HG03521 (cell line): ENCODE results near the gene CNMD.

ENCODE experiments used
- ATAC-seq: cut with Tn5 transposase; IDR thresholded peaks from one replicate; pipeline ENCODE4 v1.9.1; 2021; ENCODE audit warnings: mild to moderate bottlenecking, moderate library complexity; ENCODE audit not compliant: unreplicated experiment

CNMD gene

GRCh38 chr13:52739468-52740071 is at the start of gene CNMD:
Gene CNMD (minus strand): TSS chr13:52739820. CDS start chr13:52739701, 119 bp downstream.
- no peak for ATAC-seq

GRCh38 chr13:52788011-52788410 is 48.4 kb upstream of the CNMD start:
- ATAC-seq = no peak

GRCh38 chr13:52787235-52787634 is 47.6 kb upstream of the CNMD start:
- ATAC-seq = no peak

GRCh38 chr13:52786766-52787165 is 47.1 kb upstream of the CNMD start:
- ATAC-seq = no peak

- no peak for ATAC-seq
These were observed 46.1 kb upstream of the CNMD start for GRCh38 chr13:52785739-52786138.

GRCh38 chr13:52784591-52785340 is 45.1 kb upstream of the CNMD start:
- no peak for ATAC-seq

- ATAC-seq = no peak
These were observed 44.3 kb upstream of the CNMD start for GRCh38 chr13:52783943-52784342.

- no peak for ATAC-seq
These were observed 43.1 kb upstream of the CNMD start for GRCh38 chr13:52782471-52783448.

- no peak for ATAC-seq
These were observed 41.0 kb upstream of the CNMD start for GRCh38 chr13:52780611-52781010.

GRCh38 chr13:52780092-52780491 is 40.5 kb upstream of the CNMD start:
- no peak for ATAC-seq

GRCh38 chr13:52779103-52779502 is 39.5 kb upstream of the CNMD start:
- no peak for ATAC-seq

GRCh38 chr13:52776726-52777125 is 37.1 kb upstream of the CNMD start:
- no peak for ATAC-seq

- no peak for ATAC-seq
These were observed 35.9 kb upstream of the CNMD start for GRCh38 chr13:52775511-52775910.

- ATAC-seq = no peak
These were observed 28.4 kb upstream of the CNMD start for GRCh38 chr13:52767949-52768516.

GRCh38 chr13:52765611-52766390 is 26.2 kb upstream of the CNMD start:
- no peak for ATAC-seq

- no peak for ATAC-seq
These were observed 20.5 kb upstream of the CNMD start for GRCh38 chr13:52760077-52760476.

GRCh38 chr13:52758114-52758513 is 18.5 kb upstream of the CNMD start:
- no peak for ATAC-seq

- no peak for ATAC-seq
These were observed 11.6 kb upstream of the CNMD start for GRCh38 chr13:52751196-52751595.

GRCh38 chr13:52750713-52751112 is 11.1 kb upstream of the CNMD start:
- ATAC-seq = no peak

GRCh38 chr13:52749419-52749818 is 9.8 kb upstream of the CNMD start:
- ATAC-seq = no peak
